Thymus (tissue), 11 donors: Measurements from ENCODE around the gene ADSS1. TPM values are rescaled to one million over a fixed set of nuclear protein-coding genes. Genes with fewer than 3 reads are reported as not detected.

Source experiments
- DNase-seq, 9 donors: peaks; one replicate each; pipeline ENCODE4 v3.0.0-alpha.2; 2013; ENCODE audit warnings: low spot score in 9 of 9, low read depth in 6 of 9, missing footprints in 1 of 9
- H3K27ac ChIP-seq, 2 donors: one replicate each; pipeline ENCODE4 v1.5.1; 2013; ENCODE audit warnings: control low read depth in 1 of 2, low read depth in 1 of 2, low read length in 1 of 2, mild to moderate bottlenecking in 1 of 2, moderate library complexity in 1 of 2
- H3K27me3 ChIP-seq, 2 donors: one replicate each; pipeline ENCODE4 v1.5.1; 2013; ENCODE audit warnings: low read length in 1 of 2; ENCODE audit not compliant: control insufficient read depth in 2 of 2, insufficient read depth in 1 of 2
- H3K36me3 ChIP-seq, 2 donors: one replicate each; pipeline ENCODE4 v1.5.1; 2013; ENCODE audit warnings: low read length in 1 of 2, mild to moderate bottlenecking in 1 of 2, moderate library complexity in 1 of 2; ENCODE audit not compliant: control insufficient read depth in 2 of 2, insufficient read depth in 2 of 2
- H3K4me1 ChIP-seq, 2 donors: one replicate each; pipeline ENCODE4 v1.5.1; 2013; ENCODE audit warnings: low read length in 2 of 2; ENCODE audit not compliant: control insufficient read depth in 2 of 2, insufficient read depth in 2 of 2
- H3K4me3 ChIP-seq, 2 donors: one replicate each; pipeline ENCODE4 v1.5.1; 2013; ENCODE audit warnings: low read length in 2 of 2, control low read depth in 1 of 2, mild to moderate bottlenecking in 1 of 2
- H3K9me3 ChIP-seq, 2 donors: one replicate each; pipeline ENCODE4 v1.5.1; 2013; ENCODE audit warnings: low read length in 1 of 2, mild to moderate bottlenecking in 1 of 2; ENCODE audit not compliant: control insufficient read depth in 2 of 2, insufficient read depth in 1 of 2
- WGBS: extraction: QIAGEN DNeasy Blood & Tissue Kit; methylation state at CpG from one replicate; pipeline ENCODE4 v1.1.7; 2013; 5-methylcytosine and 5-hydroxymethylcytosine counted together
- polyA plus RNA-seq: library from polyadenylated mRNA; stranded (reverse); fragments of 200-250 nt; gene quantifications from one replicate; pipeline ENCODE4 v1.2.3, GENCODE V29; 2013
- total RNA-seq: library from RNA; stranded (reverse); fragments of 120-200 nt; gene quantifications from one replicate; pipeline ENCODE4 v1.2.4, GENCODE V29; 2013
- donor health status: healthy.

The ADSS1 gene
- total and polyA plus RNA-seq, 2 donors, result 2.5 to 4.0 TPM

- peaks cover 44 to 72% of the 10 kb centered on the region in 2 donors for H3K36me3 ChIP-seq
These were observed 32.6 kb downstream of the ADSS1 start for GRCh38 chr14:104756477-104757237.

GRCh38 chr14:104757238-104757585, 33.2 kb downstream of the ADSS1 start:
- 56% methylated on average over 10 of the region's 10 CpGs for WGBS
- Histone ChIP-seq H3K27me3 (no peaks in the 10 kb centered on the region), H3K4me1 (peaks cover 56 to 79% of the 10 kb centered on the region in 2 donors), H3K9me3 (peaks cover 0 to 3% of the 10 kb centered on the region in 2 donors), H3K36me3 (peaks cover 44 to 78% of the 10 kb centered on the region in 2 donors), H3K27ac (peak overlapping the region; percentile 86 to 96), H3K4me3 (peak overlapping the region; percentile 1 to 8)
- no peak for DNase-seq

More at GRCh38 chr14:104756477-104757237, 32.6 kb downstream of the ADSS1 start:
- Histone ChIP-seq H3K4me3 (peak overlapping the region; percentile 38 to 97), H3K4me1 (peaks cover 60 to 83% of the 10 kb centered on the region in 2 donors), H3K9me3 (peaks cover 0 to 8% of the 10 kb centered on the region in 2 donors), H3K27ac (peak overlapping the region; percentile 86 to 96), H3K27me3 (no peaks in the 10 kb centered on the region)
- WGBS, result 56% methylated on average over 27 of the region's 27 CpGs
- peak; percentile 53 to 90 (median 68) for DNase-seq

- peak in 1 of 9 donors; percentile 22 for DNase-seq
- H3K9me3 ChIP-seq, result no peaks in the 10 kb centered on the region
- H3K36me3 ChIP-seq, result peaks cover 44 to 81% of the 10 kb centered on the region in 2 donors
- no peaks in the 10 kb centered on the region for H3K27me3 ChIP-seq
- peak overlapping the region; percentile 86 to 96 for H3K27ac ChIP-seq
- 90% methylated on average over 19 of the region's 19 CpGs for WGBS
- peak overlapping the region in 1 of 2 donors; percentile 8 for H3K4me3 ChIP-seq
- peaks cover 56 to 77% of the 10 kb centered on the region in 2 donors for H3K4me1 ChIP-seq
These were observed 33.8 kb downstream of the ADSS1 start for GRCh38 chr14:104757681-104758392.

- WGBS, result 91% methylated on average over 30 of the region's 30 CpGs
- Histone ChIP-seq H3K27ac (peak overlapping the region; percentile 36 to 96), H3K27me3 (no peaks in the 10 kb centered on the region), H3K9me3 (no peaks in the 10 kb centered on the region), H3K36me3 (peaks cover 44 to 83% of the 10 kb centered on the region in 2 donors), H3K4me1 (peaks cover 56 to 73% of the 10 kb centered on the region in 2 donors), H3K4me3 (no peak overlapping the region)
- DNase-seq, result peak in 4 of 9 donors; percentile 49 to 56 (median 51)
These were observed 35.2 kb downstream of the ADSS1 start for GRCh38 chr14:104758981-104759969.

DNA sequence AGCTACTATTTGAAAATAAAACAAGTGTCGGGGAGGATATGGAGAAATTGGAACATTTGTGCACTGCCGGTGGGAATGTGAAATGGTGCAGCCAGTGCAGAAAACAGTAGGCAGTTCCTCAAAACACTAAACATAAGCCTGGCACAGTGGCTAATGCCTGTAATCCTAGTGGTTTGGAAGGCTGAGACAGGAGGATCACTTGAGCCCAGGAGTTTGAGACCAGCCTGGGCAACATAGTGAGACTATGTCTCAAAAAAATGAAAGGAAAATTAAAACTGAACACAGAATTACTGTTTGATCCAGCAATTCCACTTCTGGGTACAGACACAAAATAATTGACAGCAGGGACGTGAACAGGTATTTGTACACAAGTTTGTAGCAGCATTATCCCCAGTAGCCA, 41.5 kb downstream of the ADSS1 start:
- Histone ChIP-seq H3K36me3 (peaks cover 19 to 46% of the 10 kb centered on the region in 2 donors), H3K27me3 (no peaks in the 10 kb centered on the region), H3K9me3 (no peaks in the 10 kb centered on the region), H3K4me3 (no peak overlapping the region), H3K27ac (no peak overlapping the region), H3K4me1 (peaks cover 0 to 25% of the 10 kb centered on the region in 2 donors)
- 98% methylated on average over 3 of the region's 3 CpGs for WGBS
- no peak for DNase-seq

GRCh38 chr14:104766256-104766862, 42.3 kb downstream of the ADSS1 start:
- no peak for DNase-seq
- peaks cover 0 to 17% of the 10 kb centered on the region in 2 donors for H3K4me1 ChIP-seq
- H3K36me3 ChIP-seq, result peaks cover 20 to 46% of the 10 kb centered on the region in 2 donors
- no peak overlapping the region for H3K27ac ChIP-seq
- H3K9me3 ChIP-seq, result peaks cover 4 to 7% of the 10 kb centered on the region in 2 donors
- over 99% methylated on average over 4 of the region's 4 CpGs for WGBS
- no peaks in the 10 kb centered on the region for H3K27me3 ChIP-seq
- no peak overlapping the region for H3K4me3 ChIP-seq

DNA sequence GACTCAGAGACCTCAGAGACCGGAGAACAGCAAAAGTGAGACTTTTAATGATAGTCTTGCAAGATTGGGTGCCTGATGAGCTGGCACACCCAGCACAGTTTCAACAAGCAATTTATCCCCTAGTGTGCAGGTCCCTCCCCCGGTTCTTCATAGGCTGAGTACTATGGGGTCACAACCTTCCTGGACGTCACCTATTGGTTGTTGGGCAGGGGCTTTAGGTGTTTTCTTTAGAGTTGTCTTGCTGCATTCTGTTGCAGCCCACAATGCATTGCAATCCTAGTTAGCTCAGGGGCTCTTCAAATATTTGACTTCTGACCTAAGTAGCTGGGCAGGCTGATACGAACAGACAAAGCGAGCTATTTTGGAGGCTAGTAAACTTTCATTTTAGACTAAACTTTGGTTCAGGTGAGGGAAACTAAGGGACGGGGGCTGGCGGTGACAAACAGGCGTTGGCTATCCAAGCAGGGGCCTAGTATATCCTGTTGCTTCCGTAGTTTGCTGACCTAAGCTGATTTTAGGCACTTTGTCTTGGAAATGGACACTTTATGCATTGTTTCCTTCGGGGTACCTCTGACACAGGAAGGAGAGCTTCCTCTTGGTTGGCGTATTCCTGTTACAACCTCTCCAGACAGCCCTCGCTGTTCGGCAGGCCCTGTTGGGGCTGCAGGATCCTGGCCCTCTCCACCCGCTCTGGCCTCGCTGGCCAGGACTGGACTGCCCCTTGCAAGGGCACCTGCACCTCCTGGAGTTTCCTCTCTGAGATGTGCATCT, 43.0 kb downstream of the ADSS1 start:
- no peaks in the 10 kb centered on the region for H3K27me3 ChIP-seq
- WGBS, result 89% methylated on average over 15 of the region's 15 CpGs
- no peak for DNase-seq
- H3K9me3 ChIP-seq, result peaks cover 5 to 14% of the 10 kb centered on the region in 2 donors
- peaks cover 0 to 15% of the 10 kb centered on the region in 2 donors for H3K4me1 ChIP-seq
- H3K4me3 ChIP-seq, result no peak overlapping the region
- peaks cover 27 to 46% of the 10 kb centered on the region in 2 donors for H3K36me3 ChIP-seq
- no peak overlapping the region for H3K27ac ChIP-seq

DNA sequence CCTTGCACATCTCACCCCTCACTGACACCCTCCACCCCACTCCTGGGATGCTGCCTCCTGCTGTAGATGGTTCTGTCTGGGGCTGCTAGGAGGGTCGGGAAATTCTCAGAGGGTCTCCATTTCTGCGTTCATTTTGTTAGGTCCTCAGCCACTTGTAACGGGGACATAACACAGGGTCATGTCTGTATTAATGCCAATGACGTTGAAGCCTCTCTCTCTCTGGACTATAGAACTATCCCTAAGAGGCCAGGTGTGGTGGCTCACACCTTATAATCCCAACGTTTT, 43.5 kb downstream of the ADSS1 start:
- 94% methylated on average over 5 of the region's 5 CpGs for WGBS
- no peak for DNase-seq
- Histone ChIP-seq H3K9me3 (peaks cover 5 to 16% of the 10 kb centered on the region in 2 donors), H3K36me3 (peaks cover 32 to 47% of the 10 kb centered on the region in 2 donors), H3K27me3 (no peaks in the 10 kb centered on the region), H3K4me1 (peaks cover 0 to 15% of the 10 kb centered on the region in 2 donors), H3K27ac (no peak overlapping the region), H3K4me3 (no peak overlapping the region)
